ENCODE measurements around the gene THBD. TPM values are rescaled to one million over a fixed set of nuclear protein-coding genes. Genes with fewer than 3 reads are reported as not detected.

THBD gene
- total RNA-seq (ENCODE audit: low replicate concordance): 1.5 and 5.8 TPM in 2 replicates
- long read RNA-seq: 0 reads

GRCh38 chr20:23049201-23050075 lies at the start of gene THBD:
Gene THBD, minus strand, starts transcription at chr20:23049672. Its CDS starts 168 bp downstream, at chr20:23049504.
- TF ChIP-seq CTCF (conservative IDR thresholded peaks at IDR 0.05): no peak
- peaks cover 20% of the 10 kb centered on the region for H3K4me1 Mint-ChIP-seq (ENCODE audit: unreplicated experiment)
- peaks cover 3% of the 10 kb centered on the region for H3K36me3 Mint-ChIP-seq
- peak within 1 kb of the TSS; percentile 91 for H3K4me3 Mint-ChIP-seq
- H3K27me3 Mint-ChIP-seq: peaks cover 78% of the 10 kb centered on the region
- DNase-seq (ENCODE audit: extremely low spot score, unreplicated experiment): no peak
- no peaks in the 10 kb centered on the region for H3K9me3 Mint-ChIP-seq
- peak within 1 kb of the TSS; percentile 41 for H3K27ac Mint-ChIP-seq

- DNase-seq (ENCODE audit: extremely low spot score, unreplicated experiment): no peak
- Mint-ChIP-seq H3K27me3 (peaks cover 14% of the 10 kb centered on the region), H3K4me3 (peak overlapping the region; percentile 4), H3K27ac (no peak overlapping the region), H3K36me3 (no peaks in the 10 kb centered on the region), H3K9me3 (peaks cover 5% of the 10 kb centered on the region), H3K4me1 (ENCODE audit: unreplicated experiment) (peaks cover 11% of the 10 kb centered on the region)
- TF ChIP-seq CTCF (conservative IDR thresholded peaks at IDR 0.05): no peak
Measured at GRCh38 chr20:23097636-23098580, 48.4 kb upstream of the THBD start.

GRCh38 chr20:23096986-23097520 lies 47.6 kb upstream of the THBD start:
- H3K4me3 Mint-ChIP-seq: no peak overlapping the region
- H3K27ac Mint-ChIP-seq: no peak overlapping the region
- H3K27me3 Mint-ChIP-seq: peaks cover 19% of the 10 kb centered on the region
- no peak for DNase-seq (ENCODE audit: extremely low spot score, unreplicated experiment)
- H3K36me3 Mint-ChIP-seq: no peaks in the 10 kb centered on the region
- TF ChIP-seq CTCF (conservative IDR thresholded peaks at IDR 0.05): no peak
- H3K4me1 Mint-ChIP-seq (ENCODE audit: unreplicated experiment): peaks cover 16% of the 10 kb centered on the region
- peaks cover 5% of the 10 kb centered on the region for H3K9me3 Mint-ChIP-seq

GRCh38 chr20:23096097-23096496 lies 46.6 kb upstream of the THBD start:
- peaks cover 5% of the 10 kb centered on the region for H3K9me3 Mint-ChIP-seq
- peaks cover 24% of the 10 kb centered on the region for H3K27me3 Mint-ChIP-seq
- no peaks in the 10 kb centered on the region for H3K36me3 Mint-ChIP-seq
- peaks cover 19% of the 10 kb centered on the region for H3K4me1 Mint-ChIP-seq (ENCODE audit: unreplicated experiment)
- DNase-seq (ENCODE audit: extremely low spot score, unreplicated experiment): no peak
- no peak for TF ChIP-seq CTCF (conservative IDR thresholded peaks at IDR 0.05)
- H3K4me3 Mint-ChIP-seq: no peak overlapping the region
- no peak overlapping the region for H3K27ac Mint-ChIP-seq

- H3K36me3 Mint-ChIP-seq: no peaks in the 10 kb centered on the region
Measured at GRCh38 chr20:23095499-23095898, 46.0 kb upstream of the THBD start.

More at GRCh38 chr20:23095499-23095898, 46.0 kb upstream of the THBD start:
- Mint-ChIP-seq H3K27ac (no peak overlapping the region), H3K9me3 (peaks cover 2% of the 10 kb centered on the region), H3K27me3 (peaks cover 22% of the 10 kb centered on the region), H3K4me3 (no peak overlapping the region), H3K4me1 (ENCODE audit: unreplicated experiment) (peaks cover 17% of the 10 kb centered on the region)
- no peak for TF ChIP-seq CTCF (conservative IDR thresholded peaks at IDR 0.05)
- no peak for DNase-seq (ENCODE audit: extremely low spot score, unreplicated experiment)

Data from type B pancreatic cell (in vitro differentiated cells).